Astrocyte (in vitro differentiated cells and primary cell): ENCODE results near the gene IQCK. TPM values are rescaled to one million over a fixed set of nuclear protein-coding genes. Genes with fewer than 3 reads are reported as not detected.

Source experiments
- DNase-seq: peaks from one replicate; pipeline ENCODE4 v3.0.0-alpha.2; 2010; ENCODE audit warnings: low read depth
- FAIRE-seq: peaks from 2 replicates; lab custom pipeline; 2011; peaks lifted over from hg19 to GRCh38; lab: Jason Lieb, UNC
- H2AFZ ChIP-seq: 2 replicates; pipeline ENCODE4 v1.6.0; 2012; ENCODE audit warnings: low read depth, low read length, inconsistent platforms
- H3K27ac ChIP-seq: 2 replicates; pipeline ENCODE4 v1.5.1; 2011; ENCODE audit warnings: low read depth, low read length, inconsistent platforms
- H3K27me3 ChIP-seq: 2 replicates; pipeline ENCODE4 v1.6.0; 2011; ENCODE audit warnings: low read length, inconsistent platforms; ENCODE audit not compliant: insufficient read depth
- H3K36me3 ChIP-seq: 2 replicates; pipeline ENCODE4 v1.5.1; 2011; ENCODE audit warnings: low read length, inconsistent platforms; ENCODE audit not compliant: insufficient read depth
- H3K4me1 ChIP-seq: 2 replicates; pipeline ENCODE4 v1.5.1; 2011; ENCODE audit warnings: low read length, inconsistent platforms; ENCODE audit not compliant: insufficient read depth
- H3K4me2 ChIP-seq: 2 replicates; pipeline ENCODE4 v1.6.0; 2012; ENCODE audit warnings: low read length, inconsistent platforms
- H3K4me3 ChIP-seq: 2 replicates; pipeline ENCODE4 v1.5.1; 2011; ENCODE audit warnings: low read depth, mild to moderate bottlenecking, low read length, inconsistent platforms; ENCODE audit not compliant: insufficient read depth
- H3K79me2 ChIP-seq: 2 replicates; pipeline ENCODE4 v1.6.0; 2012; ENCODE audit warnings: mild to moderate bottlenecking, low read length, inconsistent platforms; ENCODE audit not compliant: insufficient read depth
- H3K9ac ChIP-seq: 2 replicates; pipeline ENCODE4 v1.6.0; 2012; ENCODE audit warnings: mild to moderate bottlenecking, low read length, inconsistent platforms
- H3K9me3 ChIP-seq: 2 replicates; pipeline ENCODE4 v1.5.1; 2012; ENCODE audit warnings: low read depth, mild to moderate bottlenecking, low read length, inconsistent platforms; ENCODE audit not compliant: insufficient read depth
- H4K20me1 ChIP-seq: 2 replicates; pipeline ENCODE4 v1.6.0; 2012; ENCODE audit warnings: low read length, inconsistent platforms; ENCODE audit not compliant: insufficient read depth
- H3K27ac Mint-ChIP-seq: one replicate; pipeline ENCODE4 v1.8.0; 2021; ENCODE audit warnings: mild to moderate bottlenecking, mixed read lengths; ENCODE audit not compliant: unreplicated experiment
- H3K27me3 Mint-ChIP-seq: one replicate; pipeline ENCODE4 v1.8.0; 2021; ENCODE audit warnings: low read depth, mixed read lengths; ENCODE audit not compliant: unreplicated experiment
- H3K36me3 Mint-ChIP-seq: one replicate; pipeline ENCODE4 v1.8.0; 2021; ENCODE audit warnings: low read depth, mixed read lengths; ENCODE audit not compliant: unreplicated experiment
- H3K4me1 Mint-ChIP-seq: one replicate; pipeline ENCODE4 v1.8.0; 2021; ENCODE audit warnings: low read depth, mixed read lengths; ENCODE audit not compliant: unreplicated experiment
- H3K4me3 Mint-ChIP-seq: one replicate; pipeline ENCODE4 v1.8.0; 2021; ENCODE audit warnings: mild to moderate bottlenecking, moderate library complexity, mixed read lengths; ENCODE audit not compliant: unreplicated experiment
- H3K9me3 Mint-ChIP-seq: one replicate; pipeline ENCODE4 v1.8.0; 2021; ENCODE audit warnings: mild to moderate bottlenecking, mixed read lengths; ENCODE audit not compliant: unreplicated experiment
- CTCF ChIP-seq: IDR thresholded peaks from 2 replicates; pipeline ENCODE4 v1.5.1; 2011; ENCODE audit warnings: low read depth, mild to moderate bottlenecking, inconsistent platforms, low read length, moderate library complexity; ENCODE audit not compliant: insufficient read depth
- EZH2 ChIP-seq: IDR thresholded peaks from 2 replicates; pipeline ENCODE4 v1.6.1; 2012; ENCODE audit warnings: mild to moderate bottlenecking, low read length, inconsistent platforms; ENCODE audit not compliant: insufficient read depth
- total RNA-seq: library from RNA; stranded (reverse); gene quantifications from 2 replicates; pipeline ENCODE4 v1.2.1, GENCODE V29; 2021

Gene IQCK
- total RNA-seq, 1 donor from 2014 or later, result 5.9 TPM

- FAIRE-seq, result no peak
- H3K4me2 ChIP-seq, result no peak overlapping the region
- no peaks in the 10 kb centered on the region for H3K9me3 Mint-ChIP-seq
These were observed 58.5 kb downstream of the IQCK start for GRCh38 chr16:19776565-19776964.

GRCh38 chr16:19780321-19780720 lies 62.2 kb downstream of the IQCK start:
- H3K4me1 ChIP-seq, result no peaks in the 10 kb centered on the region
- no peaks in the 10 kb centered on the region for H3K4me1 Mint-ChIP-seq

More at GRCh38 chr16:19776565-19776964, 58.5 kb downstream of the IQCK start:
- no peak overlapping the region for H3K9ac ChIP-seq
- H3K27me3 ChIP-seq, result no peaks in the 10 kb centered on the region
- H3K27ac ChIP-seq, result no peak overlapping the region
- H2AFZ ChIP-seq, result no peak overlapping the region
- Mint-ChIP-seq H3K4me3 (no peak overlapping the region), H3K27me3 (no peaks in the 10 kb centered on the region), H3K4me1 (no peaks in the 10 kb centered on the region), H3K27ac (no peak overlapping the region), H3K36me3 (no peaks in the 10 kb centered on the region)
- no peaks in the 10 kb centered on the region for H4K20me1 ChIP-seq
- no peaks in the 10 kb centered on the region for H3K79me2 ChIP-seq
- DNase-seq, result no peak
- H3K9me3 ChIP-seq, result no peaks in the 10 kb centered on the region
- no peaks in the 10 kb centered on the region for H3K36me3 ChIP-seq
- TF ChIP-seq EZH2 (no peak), CTCF (no peak)
- no peak overlapping the region for H3K4me3 ChIP-seq
- H3K4me1 ChIP-seq, result no peaks in the 10 kb centered on the region

More at GRCh38 chr16:19780321-19780720, 62.2 kb downstream of the IQCK start:
- H3K36me3 Mint-ChIP-seq, result no peaks in the 10 kb centered on the region
- Histone ChIP-seq H3K27ac (no peak overlapping the region), H3K4me2 (no peak overlapping the region), H3K4me3 (no peak overlapping the region), H3K27me3 (no peaks in the 10 kb centered on the region), H2AFZ (no peak overlapping the region), H4K20me1 (no peaks in the 10 kb centered on the region), H3K36me3 (no peaks in the 10 kb centered on the region), H3K9ac (no peak overlapping the region), H3K79me2 (no peaks in the 10 kb centered on the region), H3K9me3 (no peaks in the 10 kb centered on the region)
- H3K27ac Mint-ChIP-seq, result no peak overlapping the region
- H3K9me3 Mint-ChIP-seq, result no peaks in the 10 kb centered on the region
- DNase-seq (no peak), FAIRE-seq (no peak)
- no peak overlapping the region for H3K4me3 Mint-ChIP-seq
- H3K27me3 Mint-ChIP-seq, result no peaks in the 10 kb centered on the region
- TF ChIP-seq EZH2 (no peak), CTCF (no peak)
